ENCODE data around the gene VKORC1L1. TPM values are rescaled to one million over a fixed set of nuclear protein-coding genes. Genes with fewer than 3 reads are reported as not detected.

VKORC1L1 gene
- total RNA-seq, 1 experiment from 2014 or later, result 30.9 TPM

GRCh38 chr7:65983965-65984658 lies 111.2 kb downstream of the VKORC1L1 start (continued):
- TF ChIP-seq SIN3A (IDR thresholded peaks at IDR 0.05; ENCODE audit: low read depth), result no peak
- no peak for TF ChIP-seq FOSL1 (IDR thresholded peaks at IDR 0.05; ENCODE audit: low read depth)
- no peak for TF ChIP-seq POLR2AphosphoS5 (IDR thresholded peaks at IDR 0.05; ENCODE audit: low read depth, low read length)
- no peak for TF ChIP-seq REST (IDR thresholded peaks at IDR 0.05; ENCODE audit: low read depth)
- TF ChIP-seq YY1 (IDR thresholded peaks at IDR 0.05; ENCODE audit: extremely low read depth, insufficient replicate concordance, low read depth, low read length), result no peak
- TF ChIP-seq EGR1 (IDR thresholded peaks at IDR 0.05; ENCODE audit: low read depth), result no peak
- TF ChIP-seq EZH2 (IDR thresholded peaks at IDR 0.05), result no peak

- ATAC-seq (no peak), DNase-seq (ENCODE audit: low read depth, low spot score) (no peak)
- POLR2A ChIA-PET, result no interaction called here
- H3K9me3 ChIP-seq (ENCODE audit: control insufficient read depth in 1 of 2, insufficient read depth in 1 of 2, low read depth in 1 of 2, low read length in 2 of 2), result no peaks in the 10 kb centered on the region
- peaks cover 5 to 6% of the 10 kb centered on the region in 2 experiments; a peak in 2 of 4 replicates for H3K4me1 ChIP-seq (ENCODE audit: control insufficient read depth in 1 of 2, insufficient read depth in 2 of 2, low read length in 2 of 2)
- H2AFZ ChIP-seq (ENCODE audit: low read depth, low read length, poor library complexity, severe bottlenecking), result no peak overlapping the region
- RAD21 ChIA-PET (ENCODE audit: low non-redundant PET in 1 of 2, low total read pairs in 2 of 2, uncharacterized antibody in 2 of 2, unreplicated experiment in 2 of 2), result no interaction called here
- no peak overlapping the region for H3K9ac ChIP-seq (ENCODE audit: low read length)
- H3K79me2 ChIP-seq (ENCODE audit: insufficient read depth, low read length), result no peaks in the 10 kb centered on the region
- H3K4me3 ChIP-seq (replicated peaks in 1 of 2; ENCODE audit: low read depth in 1 of 2, low read length in 2 of 2), result no peak overlapping the region
- no peak overlapping the region for H3K4me2 ChIP-seq (ENCODE audit: low read length)
- no peaks in the 10 kb centered on the region for H3K27me3 ChIP-seq (ENCODE audit: insufficient read depth, low read length)
- CTCF ChIA-PET, result no interaction called here
- BruUV-seq (replicated peaks), result no TSS peak
- no peak overlapping the region for H3K27ac ChIP-seq (ENCODE audit: low read depth, low read length)
- intact Hi-C loops (cut with micrococcal nuclease), result no loop called here
- no peaks in the 10 kb centered on the region for H4K20me1 ChIP-seq (ENCODE audit: insufficient read depth)
- TF ChIP-seq REST (IDR thresholded peaks at IDR 0.05; ENCODE audit: low read depth) (no peak), ELF1 (IDR thresholded peaks at IDR 0.05; ENCODE audit: borderline replicate concordance, low read depth) (no peak), SRF (IDR thresholded peaks at IDR 0.05; ENCODE audit: low read depth) (no peak), ATF3 (IDR thresholded peaks at IDR 0.05) (no peak), SIN3A (IDR thresholded peaks at IDR 0.05; ENCODE audit: low read depth) (no peak)
- no peaks in the 10 kb centered on the region for H3K36me3 ChIP-seq (ENCODE audit: control insufficient read depth in 1 of 2, insufficient read depth in 2 of 2, low read length in 2 of 2)
- no peaks in the 10 kb centered on the region for H3K9me2 ChIP-seq (ENCODE audit: insufficient read depth)
Measured at GRCh38 chr7:65988084-65988483, 115.2 kb downstream of the VKORC1L1 start.

Measured in HCT116 (cell line).